Measurements from ENCODE around the gene POLR2F.
A peak's percentile ranks its signal among the peaks of the same experiment; 100 is the strongest.

The POLR2F gene

GRCh38 chr22:37982151-37982785 lies 28.8 kb downstream of the POLR2F start:
- DNase-seq (ENCODE audit: low read depth, low spot score): no peak

- DNase-seq (ENCODE audit: low read depth, low spot score): no peak
Measured at GRCh38 chr22:37982938-37983859, 29.7 kb downstream of the POLR2F start.

- DNase-seq (ENCODE audit: low read depth, low spot score): no peak
Measured at GRCh38 chr22:37983860-37984791, 30.6 kb downstream of the POLR2F start, which contains the start of gene SOX10. Gene SOX10 (minus strand): TSS chr22:37984555. CDS start chr22:37983784, 771 bp downstream.

- no peak for DNase-seq (ENCODE audit: low read depth, low spot score)
Measured at GRCh38 chr22:37985050-37985585, 31.6 kb downstream of the POLR2F start.

- DNase-seq (ENCODE audit: low read depth, low spot score): no peak
Measured at GRCh38 chr22:37985751-37986281, 32.3 kb downstream of the POLR2F start.

- no peak for DNase-seq (ENCODE audit: low read depth, low spot score)
Measured at GRCh38 chr22:37986371-37986770, 32.9 kb downstream of the POLR2F start.

GRCh38 chr22:37989146-37990045 lies 35.9 kb downstream of the POLR2F start:
- DNase-seq (ENCODE audit: low read depth, low spot score): no peak

- no peak for DNase-seq (ENCODE audit: low read depth, low spot score)
Measured at GRCh38 chr22:37990301-37990700, 36.8 kb downstream of the POLR2F start.

GRCh38 chr22:37990862-37991261 lies 37.4 kb downstream of the POLR2F start:
- DNase-seq (ENCODE audit: low read depth, low spot score): no peak

GRCh38 chr22:37991731-37992442 lies 38.4 kb downstream of the POLR2F start:
- no peak for DNase-seq (ENCODE audit: low read depth, low spot score)

- DNase-seq (ENCODE audit: low read depth, low spot score): no peak
Measured at GRCh38 chr22:37994049-37994448, 40.5 kb downstream of the POLR2F start.

GRCh38 chr22:37994982-37995381 lies 41.5 kb downstream of the POLR2F start:
- no peak for DNase-seq (ENCODE audit: low read depth, low spot score)

- DNase-seq (ENCODE audit: low read depth, low spot score): no peak
Measured at GRCh38 chr22:37995460-37995859, 42.0 kb downstream of the POLR2F start.

GRCh38 chr22:37996079-37996478 lies 42.6 kb downstream of the POLR2F start:
- no peak for DNase-seq (ENCODE audit: low read depth, low spot score)

- no peak for DNase-seq (ENCODE audit: low read depth, low spot score)
Measured at GRCh38 chr22:37996515-37997246, 43.2 kb downstream of the POLR2F start.

- no peak for DNase-seq (ENCODE audit: low read depth, low spot score)
Measured at GRCh38 chr22:37998543-37998942, 45.0 kb downstream of the POLR2F start.

GRCh38 chr22:37999236-37999635 lies 45.7 kb downstream of the POLR2F start:
- no peak for DNase-seq (ENCODE audit: low read depth, low spot score)

- DNase-seq (ENCODE audit: low read depth, low spot score): peak; percentile 12
Measured at GRCh38 chr22:37999640-38000272, 46.3 kb downstream of the POLR2F start.

Measured in smooth muscle cell of the brain vasculature (primary cell).